K562 (cell line): ENCODE results near the gene GIMAP7.

Experiments used
- CBFB ChIP-seq: sonication (generic); formaldehyde crosslinking; IDR thresholded peaks from 2 replicates; pipeline ENCODE4 v1.4.0; 2020; ENCODE audit warnings: mild to moderate bottlenecking, missing genetic modification reagents
- NRF1 ChIP-seq, 2 experiments: fragments of 450-650 bp; IDR thresholded peaks in 1 of 2; conservative IDR thresholded peaks in 1 of 2; 2 replicates each; pipeline ENCODE4 v1.6.1; 2014; ENCODE audit warnings: mild to moderate bottlenecking in 2 of 2
- PHF8 ChIP-seq: fragments of 200-600 bp; sonication (generic); IDR thresholded peaks from 2 replicates; pipeline ENCODE4 v1.6.1; 2012; ENCODE audit warnings: mixed run types, mild to moderate bottlenecking, inconsistent platforms, low read length, moderate library complexity, borderline replicate concordance
- RAD21 ChIP-seq, 2 experiments: fragments of 250-450 bp in 1 of 2; fragments of 450-650 bp in 1 of 2; sonication (Bioruptor Pico) in 1 of 2; formaldehyde crosslinking in 1 of 2; IDR thresholded peaks in 1 of 2; conservative IDR thresholded peaks in 1 of 2; 2 replicates each; pipeline versions ENCODE4 v1.4.0 to v1.8.0; 2020 to 2022; ENCODE audit warnings: mild to moderate bottlenecking in 2 of 2, moderate library complexity in 1 of 2
- SLC30A9 ChIP-seq: fragments of 250-450 bp; sonication (Bioruptor Pico); IDR thresholded peaks from 2 replicates; pipeline ENCODE4 v1.8.0; 2022; ENCODE audit warnings: mild to moderate bottlenecking, moderate library complexity
- TBP ChIP-seq: optimal IDR thresholded peaks from 2 replicates; pipeline ENCODE3; 2011; ENCODE audit warnings: low read depth, low read length, improper control_type of control experiment
- ZNF311 ChIP-seq: fragments of 250-450 bp; sonication (Bioruptor Pico); IDR thresholded peaks from 2 replicates; pipeline ENCODE4 v1.4.0; 2020; ENCODE audit warnings: mild to moderate bottlenecking, moderate library complexity
- TF ChIP-seq, protein P1 (sequence below), 3 experiments: IDR thresholded peaks in 2 of 3; conservative IDR thresholded peaks in 1 of 3; 2 replicates each; pipeline ENCODE4 v1.5.1; 2011 to 2012; ENCODE audit warnings: low read length in 3 of 3, mild to moderate bottlenecking in 3 of 3, control low read depth in 2 of 3, improper control_type of control experiment in 1 of 3, inconsistent platforms in 1 of 3, low read depth in 1 of 3, mixed read lengths in 1 of 3, moderate library complexity in 1 of 3; ENCODE audit not compliant: insufficient read depth in 2 of 3
- TF ChIP-seq, protein P2 (sequence below): sonication (generic); formaldehyde crosslinking; IDR thresholded peaks from 2 replicates; pipeline ENCODE4 v1.8.0; 2022; ENCODE audit warnings: missing genetic modification reagents, mild to moderate bottlenecking, borderline replicate concordance

DNA sequence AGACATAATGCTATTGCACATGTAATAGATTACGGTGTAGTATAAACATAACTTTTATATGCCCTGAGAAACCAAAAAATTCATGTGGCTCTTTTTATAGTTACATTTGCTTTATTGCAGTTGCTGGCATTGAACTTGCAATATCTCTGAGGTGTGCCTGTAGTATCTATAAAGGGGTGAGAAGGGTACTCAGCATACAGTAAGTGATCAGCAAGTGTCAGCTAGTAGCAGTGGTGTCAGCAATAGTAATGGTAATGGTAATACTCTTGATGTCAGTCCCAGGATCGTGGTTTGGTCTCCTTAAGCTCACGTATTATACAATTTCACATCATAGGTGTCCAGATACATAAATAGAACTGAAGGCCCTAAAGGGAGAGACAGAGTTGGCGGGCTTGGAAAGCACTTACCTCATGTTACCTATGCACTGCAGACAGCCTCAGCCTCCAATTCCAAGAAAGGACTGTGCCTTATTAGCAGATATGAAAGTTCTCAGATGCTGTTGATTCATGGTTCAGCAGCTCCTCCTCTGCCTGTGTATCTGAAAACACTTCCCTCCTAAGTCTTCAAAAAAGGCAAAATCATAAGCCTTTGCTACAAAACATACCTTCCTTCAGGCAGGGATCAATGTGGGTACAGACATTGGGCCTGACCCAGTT lies 6.6 kb upstream of the GIMAP7 start:
- TF ChIP-seq, protein P1, sequence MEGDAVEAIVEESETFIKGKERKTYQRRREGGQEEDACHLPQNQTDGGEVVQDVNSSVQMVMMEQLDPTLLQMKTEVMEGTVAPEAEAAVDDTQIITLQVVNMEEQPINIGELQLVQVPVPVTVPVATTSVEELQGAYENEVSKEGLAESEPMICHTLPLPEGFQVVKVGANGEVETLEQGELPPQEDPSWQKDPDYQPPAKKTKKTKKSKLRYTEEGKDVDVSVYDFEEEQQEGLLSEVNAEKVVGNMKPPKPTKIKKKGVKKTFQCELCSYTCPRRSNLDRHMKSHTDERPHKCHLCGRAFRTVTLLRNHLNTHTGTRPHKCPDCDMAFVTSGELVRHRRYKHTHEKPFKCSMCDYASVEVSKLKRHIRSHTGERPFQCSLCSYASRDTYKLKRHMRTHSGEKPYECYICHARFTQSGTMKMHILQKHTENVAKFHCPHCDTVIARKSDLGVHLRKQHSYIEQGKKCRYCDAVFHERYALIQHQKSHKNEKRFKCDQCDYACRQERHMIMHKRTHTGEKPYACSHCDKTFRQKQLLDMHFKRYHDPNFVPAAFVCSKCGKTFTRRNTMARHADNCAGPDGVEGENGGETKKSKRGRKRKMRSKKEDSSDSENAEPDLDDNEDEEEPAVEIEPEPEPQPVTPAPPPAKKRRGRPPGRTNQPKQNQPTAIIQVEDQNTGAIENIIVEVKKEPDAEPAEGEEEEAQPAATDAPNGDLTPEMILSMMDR (IDR thresholded peaks at IDR 0.05 in 2 of 3, conservative IDR thresholded peaks at IDR 0.05 in 1 of 3; ENCODE audit: insufficient read depth in 2 of 3, low read depth in 1 of 3, low read length in 3 of 3): no peak
- TF ChIP-seq ZNF311 (CRISPR knock-in tag) (no peak), NRF1 (conservative IDR thresholded peaks at IDR 0.05 in 1 of 2, IDR thresholded peaks at IDR 0.05 in 1 of 2) (no peak), RAD21 (CRISPR knock-in tag; conservative IDR thresholded peaks at IDR 0.05 in 1 of 2, IDR thresholded peaks at IDR 0.05 in 1 of 2) (no peak), TBP (no peak), CBFB (CRISPR knock-in tag) (no peak), SLC30A9 (CRISPR knock-in tag) (no peak), PHF8 (no peak)
- TF ChIP-seq, protein P2, sequence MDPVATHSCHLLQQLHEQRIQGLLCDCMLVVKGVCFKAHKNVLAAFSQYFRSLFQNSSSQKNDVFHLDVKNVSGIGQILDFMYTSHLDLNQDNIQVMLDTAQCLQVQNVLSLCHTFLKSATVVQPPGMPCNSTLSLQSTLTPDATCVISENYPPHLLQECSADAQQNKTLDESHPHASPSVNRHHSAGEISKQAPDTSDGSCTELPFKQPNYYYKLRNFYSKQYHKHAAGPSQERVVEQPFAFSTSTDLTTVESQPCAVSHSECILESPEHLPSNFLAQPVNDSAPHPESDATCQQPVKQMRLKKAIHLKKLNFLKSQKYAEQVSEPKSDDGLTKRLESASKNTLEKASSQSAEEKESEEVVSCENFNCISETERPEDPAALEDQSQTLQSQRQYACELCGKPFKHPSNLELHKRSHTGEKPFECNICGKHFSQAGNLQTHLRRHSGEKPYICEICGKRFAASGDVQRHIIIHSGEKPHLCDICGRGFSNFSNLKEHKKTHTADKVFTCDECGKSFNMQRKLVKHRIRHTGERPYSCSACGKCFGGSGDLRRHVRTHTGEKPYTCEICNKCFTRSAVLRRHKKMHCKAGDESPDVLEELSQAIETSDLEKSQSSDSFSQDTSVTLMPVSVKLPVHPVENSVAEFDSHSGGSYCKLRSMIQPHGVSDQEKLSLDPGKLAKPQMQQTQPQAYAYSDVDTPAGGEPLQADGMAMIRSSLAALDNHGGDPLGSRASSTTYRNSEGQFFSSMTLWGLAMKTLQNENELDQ (CRISPR knock-in tag): no peak
